NB4 (cell line): ENCODE data around the gene SAMD1.

ENCODE experiments used
- CTCF ChIP-seq: IDR thresholded peaks from one replicate; pipeline ENCODE4 v1.5.1; 2012; ENCODE audit warnings: low read depth, low read length
- MAX ChIP-seq: IDR thresholded peaks from 2 replicates; pipeline ENCODE4 v1.6.1; 2011; ENCODE audit warnings: low read depth, low read length
- MYC ChIP-seq: IDR thresholded peaks from 2 replicates; pipeline ENCODE4 v1.6.1; 2011; ENCODE audit warnings: low read depth, low read length
- POLR2A ChIP-seq: IDR thresholded peaks from 2 replicates; pipeline ENCODE4 v1.6.1; 2011; ENCODE audit warnings: mild to moderate bottlenecking; ENCODE audit not compliant: insufficient read length; ENCODE audit errors: extremely low read depth

GRCh38 chr19:14105680-14106079 is 15.1 kb upstream of the SAMD1 start:
- no peak for TF ChIP-seq CTCF
- TF ChIP-seq POLR2A = no peak
- no peak for TF ChIP-seq MYC
- TF ChIP-seq MAX = no peak
